Measurements from ENCODE around the gene LYRM1. TPM values are rescaled to one million over a fixed set of nuclear protein-coding genes. Genes with fewer than 3 reads are reported as not detected.

The LYRM1 gene
- polyA plus RNA-seq, 2 of the 4 experiments (the other 2 are of a cell fraction): 38.6 to 44.0 TPM

DNA sequence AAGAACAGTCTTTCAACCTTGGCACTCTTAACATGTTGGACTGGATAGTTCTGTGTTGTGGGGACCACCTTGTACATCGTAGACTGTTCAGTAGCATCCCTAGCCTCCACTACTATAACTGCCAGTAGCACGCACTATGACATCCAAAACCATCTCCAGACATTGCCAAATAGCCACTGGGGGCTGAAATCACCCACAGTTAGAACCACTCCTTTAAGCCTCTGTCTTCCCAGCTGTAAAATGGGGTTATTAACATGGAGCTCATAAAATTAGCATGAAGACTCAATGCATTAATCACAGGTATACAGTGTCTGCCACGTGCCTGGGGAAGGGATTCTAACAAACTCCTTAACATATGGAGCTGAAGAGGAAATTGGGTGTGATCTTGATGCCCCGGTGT, 49.7 kb downstream of the LYRM1 start (continued):
- TF ChIP-seq HDAC2 (IDR thresholded peaks at IDR 0.05) (no peak), HOXA7 (CRISPR knock-in tag; IDR thresholded peaks at IDR 0.05) (no peak), FOSB (CRISPR knock-in tag; IDR thresholded peaks at IDR 0.05) (no peak)

DNA sequence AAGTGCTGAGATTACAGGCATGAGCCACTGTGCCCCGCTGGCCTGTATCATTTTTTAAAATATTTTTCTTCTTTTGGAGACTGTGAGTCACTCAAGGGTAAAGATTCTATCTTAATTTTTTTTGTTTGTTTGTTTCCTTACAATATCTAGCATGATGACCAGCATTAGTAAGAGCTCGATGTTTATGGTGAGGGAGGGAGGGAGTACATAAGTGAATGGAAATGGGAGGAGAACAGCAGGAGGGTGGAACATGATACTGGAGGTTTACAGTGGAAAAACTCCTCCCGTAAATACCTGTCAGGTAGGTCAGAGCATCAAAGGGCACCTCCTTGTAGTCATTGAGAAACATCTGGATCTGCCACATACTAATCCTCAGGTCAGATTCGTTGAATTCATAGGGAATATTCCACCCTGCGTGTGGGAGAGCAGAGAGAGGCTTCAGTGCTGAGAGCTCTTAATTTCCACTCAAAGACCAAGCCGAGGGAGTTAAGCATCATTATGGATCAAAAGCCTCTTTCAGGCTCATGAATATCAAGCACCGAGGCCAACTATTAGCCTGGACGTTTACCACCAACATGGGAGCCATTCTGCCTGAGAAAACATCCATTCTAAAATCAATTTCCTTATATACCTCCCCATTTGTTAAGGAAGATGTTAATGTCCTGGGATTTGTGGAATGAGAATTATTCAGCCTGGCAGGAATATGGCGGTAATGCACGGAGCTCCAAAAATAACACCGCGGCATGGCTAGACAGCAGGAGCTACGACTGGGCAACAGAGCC, 51.8 kb downstream of the LYRM1 start:
- H3K4me3 ChIP-seq: no peak overlapping the region
- H3K4me1 ChIP-seq: no peaks in the 10 kb centered on the region
- 64% methylated on average over 13 of the region's 13 CpGs for WGBS (ENCODE audit: missing lambda C conversion rate)
- POLR2A ChIA-PET: no interaction called here
- no peak overlapping the region for H3K27ac ChIP-seq
- FAIRE-seq (no peak), DNase-seq (ENCODE audit: low read depth in 1 of 2, low spot score in 1 of 2) (no peak), ATAC-seq (no peak)
- H3K4me2 ChIP-seq: no peak overlapping the region
- TF ChIP-seq PHF8 (IDR thresholded peaks at IDR 0.05; ENCODE audit: borderline replicate concordance, low read depth) (no peak), RNF2 (IDR thresholded peaks at IDR 0.05; ENCODE audit: borderline replicate concordance, low read depth) (no peak), HOXB13 (CRISPR knock-in tag; IDR thresholded peaks at IDR 0.05; ENCODE audit: low read depth) (no peak), HOXA7 (CRISPR knock-in tag; IDR thresholded peaks at IDR 0.05) (no peak), ZNF302 (CRISPR knock-in tag; IDR thresholded peaks at IDR 0.05) (no peak), MAZ (IDR thresholded peaks at IDR 0.05; ENCODE audit: borderline replicate concordance, low read depth, low read length) (no peak), ZC3H11A (IDR thresholded peaks at IDR 0.05) (no peak), CBX8 (IDR thresholded peaks at IDR 0.05) (no peak), NFE2L2 (conservative IDR thresholded peaks at IDR 0.05; ENCODE audit: low read length) (no peak), RAD21 (conservative IDR thresholded peaks at IDR 0.05 in 1 of 2, IDR thresholded peaks at IDR 0.05 in 1 of 2) (no peak), FOXS1 (CRISPR knock-in tag; IDR thresholded peaks at IDR 0.05) (no peak), HOXB5 (CRISPR knock-in tag; IDR thresholded peaks at IDR 0.05) (no peak), POLR2AphosphoS2 (conservative IDR thresholded peaks at IDR 0.05; ENCODE audit: low read length) (no peak), FOSB (CRISPR knock-in tag; IDR thresholded peaks at IDR 0.05) (no peak), KDM5A (IDR thresholded peaks at IDR 0.05) (no peak), ZSCAN20 (CRISPR knock-in tag; IDR thresholded peaks at IDR 0.05) (no peak)
- TF ChIP-seq, protein P1, sequence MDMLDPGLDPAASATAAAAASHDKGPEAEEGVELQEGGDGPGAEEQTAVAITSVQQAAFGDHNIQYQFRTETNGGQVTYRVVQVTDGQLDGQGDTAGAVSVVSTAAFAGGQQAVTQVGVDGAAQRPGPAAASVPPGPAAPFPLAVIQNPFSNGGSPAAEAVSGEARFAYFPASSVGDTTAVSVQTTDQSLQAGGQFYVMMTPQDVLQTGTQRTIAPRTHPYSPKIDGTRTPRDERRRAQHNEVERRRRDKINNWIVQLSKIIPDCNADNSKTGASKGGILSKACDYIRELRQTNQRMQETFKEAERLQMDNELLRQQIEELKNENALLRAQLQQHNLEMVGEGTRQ (IDR thresholded peaks at IDR 0.05): no peak
- TF ChIP-seq, protein P2, sequence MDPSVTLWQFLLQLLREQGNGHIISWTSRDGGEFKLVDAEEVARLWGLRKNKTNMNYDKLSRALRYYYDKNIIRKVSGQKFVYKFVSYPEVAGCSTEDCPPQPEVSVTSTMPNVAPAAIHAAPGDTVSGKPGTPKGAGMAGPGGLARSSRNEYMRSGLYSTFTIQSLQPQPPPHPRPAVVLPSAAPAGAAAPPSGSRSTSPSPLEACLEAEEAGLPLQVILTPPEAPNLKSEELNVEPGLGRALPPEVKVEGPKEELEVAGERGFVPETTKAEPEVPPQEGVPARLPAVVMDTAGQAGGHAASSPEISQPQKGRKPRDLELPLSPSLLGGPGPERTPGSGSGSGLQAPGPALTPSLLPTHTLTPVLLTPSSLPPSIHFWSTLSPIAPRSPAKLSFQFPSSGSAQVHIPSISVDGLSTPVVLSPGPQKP (IDR thresholded peaks at IDR 0.05; ENCODE audit: low read depth, low read length): no peak
- TF ChIP-seq, protein P3, sequence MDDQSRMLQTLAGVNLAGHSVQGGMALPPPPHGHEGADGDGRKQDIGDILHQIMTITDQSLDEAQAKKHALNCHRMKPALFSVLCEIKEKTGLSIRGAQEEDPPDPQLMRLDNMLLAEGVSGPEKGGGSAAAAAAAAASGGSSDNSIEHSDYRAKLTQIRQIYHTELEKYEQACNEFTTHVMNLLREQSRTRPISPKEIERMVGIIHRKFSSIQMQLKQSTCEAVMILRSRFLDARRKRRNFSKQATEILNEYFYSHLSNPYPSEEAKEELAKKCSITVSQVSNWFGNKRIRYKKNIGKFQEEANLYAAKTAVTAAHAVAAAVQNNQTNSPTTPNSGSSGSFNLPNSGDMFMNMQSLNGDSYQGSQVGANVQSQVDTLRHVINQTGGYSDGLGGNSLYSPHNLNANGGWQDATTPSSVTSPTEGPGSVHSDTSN (IDR thresholded peaks at IDR 0.05): no peak
- TF ChIP-seq, protein P4, sequence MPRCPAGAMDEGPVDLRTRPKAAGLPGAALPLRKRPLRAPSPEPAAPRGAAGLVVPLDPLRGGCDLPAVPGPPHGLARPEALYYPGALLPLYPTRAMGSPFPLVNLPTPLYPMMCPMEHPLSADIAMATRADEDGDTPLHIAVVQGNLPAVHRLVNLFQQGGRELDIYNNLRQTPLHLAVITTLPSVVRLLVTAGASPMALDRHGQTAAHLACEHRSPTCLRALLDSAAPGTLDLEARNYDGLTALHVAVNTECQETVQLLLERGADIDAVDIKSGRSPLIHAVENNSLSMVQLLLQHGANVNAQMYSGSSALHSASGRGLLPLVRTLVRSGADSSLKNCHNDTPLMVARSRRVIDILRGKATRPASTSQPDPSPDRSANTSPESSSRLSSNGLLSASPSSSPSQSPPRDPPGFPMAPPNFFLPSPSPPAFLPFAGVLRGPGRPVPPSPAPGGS (IDR thresholded peaks at IDR 0.05): no peak
- H3K9me3 ChIP-seq: no peaks in the 10 kb centered on the region
- CTCF ChIA-PET: interaction anchor here (0.6 to 1.1 kb wide), 3 partner anchors 10 to 103 kb away, joined by 3 to 4 read pairs (median 3); no protein-coding TSS in a partner anchor
